Type B pancreatic cell (in vitro differentiated cells): ENCODE measurements around the gene BRIX1. TPM values are rescaled to one million over a fixed set of nuclear protein-coding genes. Genes with fewer than 3 reads are reported as not detected.
"Not testable (repeated sequence)": the region's sequence is repeated elsewhere in the genome, so short reads cannot be mapped to it uniquely, and the experiment has no call there.

Experiments used
- DNase-seq: peaks from one replicate; pipeline ENCODE4 v3.0.0; 2021; ENCODE audit warnings: mixed read lengths; ENCODE audit not compliant: unreplicated experiment; ENCODE audit errors: extremely low spot score
- H3K27ac Mint-ChIP-seq: 2 replicates; pipeline ENCODE4 v1.8.0; 2021; ENCODE audit warnings: mild to moderate bottlenecking, mixed read lengths
- H3K27me3 Mint-ChIP-seq: 2 replicates; pipeline ENCODE4 v1.8.0; 2021; ENCODE audit warnings: mixed read lengths
- H3K36me3 Mint-ChIP-seq: 2 replicates; pipeline ENCODE4 v1.8.0; 2021; ENCODE audit warnings: mixed read lengths
- H3K4me1 Mint-ChIP-seq: one replicate; pipeline ENCODE4 v1.8.0; 2021; ENCODE audit warnings: mixed read lengths; ENCODE audit not compliant: unreplicated experiment
- H3K4me3 Mint-ChIP-seq: 2 replicates; pipeline ENCODE4 v1.8.0; 2021; ENCODE audit warnings: mild to moderate bottlenecking, mixed read lengths
- H3K9me3 Mint-ChIP-seq: 2 replicates; pipeline ENCODE4 v1.8.0; 2021; ENCODE audit warnings: mixed read lengths
- CTCF ChIP-seq: fragments of 200-600 bp; sonication (generic); conservative IDR thresholded peaks from 2 replicates; pipeline ENCODE4 v1.5.0; 2021; ENCODE audit warnings: antibody characterized with exemption, mild to moderate bottlenecking
- total RNA-seq: library from RNA; stranded (reverse); gene quantifications from 2 replicates; pipeline ENCODE4 v1.2.1, GENCODE V29; 2021; ENCODE audit warnings: low replicate concordance

The BRIX1 gene
- total RNA-seq, 1 donor from 2014 or later: 38.0 TPM

- DNase-seq: no peak
- peaks cover 19% of the 10 kb centered on the region for H3K4me1 Mint-ChIP-seq
- no peak for TF ChIP-seq CTCF
- no peak overlapping the region for H3K4me3 Mint-ChIP-seq
- H3K27me3 Mint-ChIP-seq: no peaks in the 10 kb centered on the region
- peaks cover 15% of the 10 kb centered on the region for H3K36me3 Mint-ChIP-seq
- no peak overlapping the region for H3K27ac Mint-ChIP-seq
- no peaks in the 10 kb centered on the region for H3K9me3 Mint-ChIP-seq
These were observed 806 bp upstream of the BRIX1 start for GRCh38 chr5:34914671-34915138.

- H3K27me3 Mint-ChIP-seq: no peaks in the 10 kb centered on the region
- no peak overlapping the region for H3K27ac Mint-ChIP-seq
- no peak for TF ChIP-seq CTCF
- H3K36me3 Mint-ChIP-seq: peaks cover 19% of the 10 kb centered on the region
- H3K9me3 Mint-ChIP-seq: no peaks in the 10 kb centered on the region
- H3K4me1 Mint-ChIP-seq: peaks cover 19% of the 10 kb centered on the region
- DNase-seq: no peak
- H3K4me3 Mint-ChIP-seq: no peak overlapping the region
These were observed 313 bp downstream of the BRIX1 start for GRCh38 chr5:34915856-34916192.

GRCh38 chr5:34916518-34916917 lies 1.0 kb downstream of the BRIX1 start:
- Mint-ChIP-seq H3K9me3 (no peaks in the 10 kb centered on the region), H3K36me3 (peaks cover 19% of the 10 kb centered on the region), H3K27ac (no peak overlapping the region), H3K27me3 (no peaks in the 10 kb centered on the region), H3K4me1 (peaks cover 19% of the 10 kb centered on the region), H3K4me3 (no peak overlapping the region)
- no peak for TF ChIP-seq CTCF
- no peak for DNase-seq

- Mint-ChIP-seq H3K4me1 (peaks cover 19% of the 10 kb centered on the region), H3K36me3 (peaks cover 16% of the 10 kb centered on the region)
These were observed 2.5 kb downstream of the BRIX1 start for GRCh38 chr5:34918025-34918424.

GRCh38 chr5:34919077-34919476 lies 3.6 kb downstream of the BRIX1 start:
- Mint-ChIP-seq H3K36me3 (peaks cover 21% of the 10 kb centered on the region), H3K4me1 (peaks cover 14% of the 10 kb centered on the region), H3K4me3 (no peak overlapping the region), H3K27ac (no peak overlapping the region), H3K9me3 (no peaks in the 10 kb centered on the region), H3K27me3 (no peaks in the 10 kb centered on the region)
- no peak for DNase-seq
- TF ChIP-seq CTCF: peak; percentile 49

More at GRCh38 chr5:34918025-34918424, 2.5 kb downstream of the BRIX1 start:
- no peak for DNase-seq
- H3K4me3 Mint-ChIP-seq: peak overlapping the region; percentile 58
- no peak overlapping the region for H3K27ac Mint-ChIP-seq
- TF ChIP-seq CTCF: no peak
- no peaks in the 10 kb centered on the region for H3K27me3 Mint-ChIP-seq
- no peaks in the 10 kb centered on the region for H3K9me3 Mint-ChIP-seq

GRCh38 chr5:34923256-34923655 lies 7.7 kb downstream of the BRIX1 start:
- not testable (repeated sequence) for H3K9me3 Mint-ChIP-seq, H3K4me3 Mint-ChIP-seq, DNase-seq, H3K27me3 Mint-ChIP-seq, H3K4me1 Mint-ChIP-seq
- Mint-ChIP-seq H3K36me3 (peaks cover 26% of the 10 kb centered on the region), H3K27ac (peak overlapping the region; percentile 86)
